K562 (cell line): ENCODE results near the gene MAPK13. TPM values are rescaled to one million over a fixed set of nuclear protein-coding genes. Genes with fewer than 3 reads are reported as not detected.
A peak's percentile ranks its signal among the peaks of the same experiment; 100 is the strongest.

ENCODE experiments used
- EP300 ChIP-seq: IDR thresholded peaks from 2 replicates; pipeline ENCODE4 v1.6.1; 2012; ENCODE audit warnings: low read length, improper control_type of control experiment
- GMEB1 ChIP-seq: fragments of 250-450 bp; sonication (Bioruptor Pico); IDR thresholded peaks from 2 replicates; pipeline ENCODE4 v1.4.0; 2020; ENCODE audit warnings: mild to moderate bottlenecking
- JUN ChIP-seq, 2 experiments: sonication (generic) in 1 of 2; formaldehyde crosslinking in 1 of 2; IDR thresholded peaks; 2 replicates each; pipeline versions ENCODE4 v1.6.1 to v1.8.0; 2012 to 2022; ENCODE audit warnings: borderline replicate concordance in 2 of 2, mild to moderate bottlenecking in 2 of 2, improper control_type of control experiment in 1 of 2, low read depth in 1 of 2, low read length in 1 of 2, missing genetic modification reagents in 1 of 2
- REST ChIP-seq, 2 experiments: fragments of 450-650 bp; formaldehyde crosslinking in 1 of 2; IDR thresholded peaks; 2 replicates each; pipeline versions ENCODE4 v1.4.0 to v1.6.1; 2014 to 2020; ENCODE audit warnings: mild to moderate bottlenecking in 2 of 2, borderline replicate concordance in 1 of 2, low read depth in 1 of 2
- SAP30 ChIP-seq: fragments of 200-600 bp; sonication (generic); IDR thresholded peaks from 2 replicates; pipeline ENCODE4 v1.6.1; 2012; ENCODE audit warnings: borderline replicate concordance, low read depth, mild to moderate bottlenecking, moderate library complexity, low read length, control low read depth, inconsistent platforms; ENCODE audit not compliant: insufficient read depth, poor library complexity, severe bottlenecking
- SMC3 ChIP-seq: conservative IDR thresholded peaks from 2 replicates; pipeline ENCODE4 v1.6.1; 2011; ENCODE audit warnings: low read depth, low read length, improper control_type of control experiment; ENCODE audit not compliant: insufficient read depth
- TAL1 ChIP-seq: fragments of 450-650 bp; IDR thresholded peaks from 2 replicates; pipeline ENCODE4 v1.6.1; 2016; ENCODE audit warnings: mild to moderate bottlenecking
- ZNF280B ChIP-seq: fragments of 250-450 bp; sonication (Bioruptor Pico); IDR thresholded peaks from 2 replicates; pipeline ENCODE4 v1.5.1; 2021; ENCODE audit warnings: mild to moderate bottlenecking
- ZNF785 ChIP-seq: fragments of 250-450 bp; sonication (Bioruptor Pico); IDR thresholded peaks from 2 replicates; pipeline ENCODE4 v1.4.0; 2020; ENCODE audit warnings: mild to moderate bottlenecking
- ZZZ3 ChIP-seq: fragments of 450-650 bp; IDR thresholded peaks from 2 replicates; pipeline ENCODE4 v1.6.1; 2016; ENCODE audit warnings: antibody characterized with exemption, mild to moderate bottlenecking, moderate library complexity
- polyA plus RNA-seq, 8 experiments: library from polyadenylated mRNA; depleted of rRNA in 4 of 8; stranded (reverse) in 5 of 8; unstranded in 3 of 8; fragments of >200 nt; fragmentation: Nextera tagmentation in 2 of 8; fragmentation: Illumina TruSeq in 1 of 8; extraction: Ambion mirVana in 2 of 8; extraction: Trizol in 1 of 8; gene quantifications; 2 replicates each; pipeline versions ENCODE4 v1.2.1 to v1.2.3, GENCODE V29; 2011 to 2014; ENCODE audit warnings: inconsistent platforms in 1 of 8, missing spikeins in 1 of 8
- total RNA-seq, 7 experiments: library from RNA; depleted of rRNA in 6 of 7; stranded (reverse); fragments of >200 nt in 6 of 7; fragmentation: Illumina TruSeq in 2 of 7; extraction: Trizol in 2 of 7; gene quantifications; 2 replicates each; pipeline versions ENCODE4 v1.2.1 to v1.2.3, GENCODE V29; 2011 to 2021; ENCODE audit warnings: low replicate concordance in 1 of 7
- TF ChIP-seq, protein P1 (sequence below): fragments of 450-650 bp; IDR thresholded peaks from 2 replicates; pipeline ENCODE4 v1.6.1; 2014; ENCODE audit warnings: low read depth, mild to moderate bottlenecking, moderate library complexity, borderline replicate concordance

Gene MAPK13
- total and polyA plus RNA-seq, 9 of the 15 experiments (the other 6 are each of a cell fraction or from before 2014, with no cell fraction given) = 0.03 to 2.3 (median 0.48) TPM; not detected in 1

DNA sequence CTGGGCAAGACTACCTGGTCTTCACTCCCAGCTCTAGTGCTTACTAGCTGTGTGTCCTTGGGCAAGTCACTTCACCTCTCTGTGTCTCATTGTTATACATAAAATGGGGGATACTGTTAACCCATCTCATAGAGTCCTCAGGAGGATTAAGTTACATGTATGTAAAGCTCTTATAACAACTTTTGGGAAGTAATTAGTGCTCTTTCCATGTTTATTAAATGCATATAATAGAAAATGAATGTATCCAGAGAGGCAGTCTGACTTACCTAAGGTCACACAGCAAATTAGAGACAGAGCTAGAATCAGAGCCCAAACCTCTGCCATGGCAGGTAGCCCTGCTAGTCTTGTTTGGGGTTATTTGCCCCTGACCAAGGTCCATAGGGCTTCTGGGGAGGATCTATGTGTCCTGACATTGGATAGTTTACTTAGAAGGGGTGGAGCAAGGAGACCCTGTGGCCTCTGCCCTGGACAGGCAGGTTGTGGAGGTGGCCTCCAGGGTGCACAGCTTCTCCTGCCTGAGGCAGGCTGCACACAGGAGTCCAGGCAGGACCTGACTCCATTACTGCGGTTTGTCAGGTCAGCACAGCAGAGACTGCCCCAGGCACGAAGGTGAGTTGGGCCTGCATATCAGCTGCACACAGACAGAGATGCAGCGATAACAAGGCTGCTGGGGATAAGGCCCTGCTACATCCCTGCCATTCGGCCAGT lies 8.4 kb upstream of the MAPK13 start (continued):
- TF ChIP-seq REST (IDR thresholded peaks at IDR 0.05; ENCODE audit: borderline replicate concordance) (no peak; the same call in 1 of the 2 replicates), REST (CRISPR knock-in tag; IDR thresholded peaks at IDR 0.05; ENCODE audit: low read depth) (no peak), ZNF280B (no peak), SAP30 (no peak), SMC3 (no peak), GMEB1 (no peak), ZZZ3 (no peak), JUN (IDR thresholded peaks at IDR 0.05; ENCODE audit: borderline replicate concordance, low read depth, low read length) (no peak), JUN (CRISPR knock-in tag; IDR thresholded peaks at IDR 0.05; ENCODE audit: borderline replicate concordance) (no peak), ZNF785 (no peak), EP300 (peak; percentile 70), TAL1 (peak; percentile 75)
- TF ChIP-seq, protein P1, sequence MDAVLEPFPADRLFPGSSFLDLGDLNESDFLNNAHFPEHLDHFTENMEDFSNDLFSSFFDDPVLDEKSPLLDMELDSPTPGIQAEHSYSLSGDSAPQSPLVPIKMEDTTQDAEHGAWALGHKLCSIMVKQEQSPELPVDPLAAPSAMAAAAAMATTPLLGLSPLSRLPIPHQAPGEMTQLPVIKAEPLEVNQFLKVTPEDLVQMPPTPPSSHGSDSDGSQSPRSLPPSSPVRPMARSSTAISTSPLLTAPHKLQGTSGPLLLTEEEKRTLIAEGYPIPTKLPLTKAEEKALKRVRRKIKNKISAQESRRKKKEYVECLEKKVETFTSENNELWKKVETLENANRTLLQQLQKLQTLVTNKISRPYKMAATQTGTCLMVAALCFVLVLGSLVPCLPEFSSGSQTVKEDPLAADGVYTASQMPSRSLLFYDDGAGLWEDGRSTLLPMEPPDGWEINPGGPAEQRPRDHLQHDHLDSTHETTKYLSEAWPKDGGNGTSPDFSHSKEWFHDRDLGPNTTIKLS = no peak
